H9 (cell line): ENCODE measurements around the gene POU1F1. TPM values are rescaled to one million over a fixed set of nuclear protein-coding genes. Genes with fewer than 3 reads are reported as not detected.
A peak's percentile ranks its signal among the peaks of the same experiment; 100 is the strongest.

Source experiments
- DNase-seq: peaks from one replicate; pipeline ENCODE4 v3.0.0-alpha.2; 2017
- H2AFZ ChIP-seq: one replicate; pipeline ENCODE4 v1.6.1; 2013; ENCODE audit warnings: mild to moderate bottlenecking, low read length, control low read depth, moderate library complexity
- H2AK5ac ChIP-seq: 2 replicates; pipeline ENCODE4 v1.6.1; 2013; ENCODE audit warnings: low read length, control low read depth, mixed read lengths; ENCODE audit not compliant: insufficient read length
- H2BK120ac ChIP-seq: one replicate; pipeline ENCODE4 v1.6.1; 2013; ENCODE audit warnings: low read depth, mild to moderate bottlenecking, low read length, control low read depth, inconsistent platforms; ENCODE audit not compliant: poor library complexity, severe bottlenecking
- H2BK12ac ChIP-seq: 2 replicates; pipeline ENCODE4 v1.6.1; 2013; ENCODE audit warnings: low read length, control low read depth, mixed read lengths, low read depth; ENCODE audit not compliant: insufficient read length
- H2BK15ac ChIP-seq: 2 replicates; pipeline ENCODE4 v1.6.1; 2013; ENCODE audit warnings: low read depth, low read length, control low read depth
- H2BK20ac ChIP-seq: one replicate; pipeline ENCODE4 v1.6.1; 2013; ENCODE audit warnings: low read depth, mild to moderate bottlenecking, low read length, control low read depth, inconsistent platforms; ENCODE audit not compliant: poor library complexity, severe bottlenecking
- H2BK5ac ChIP-seq: 2 replicates; pipeline ENCODE4 v1.6.1; 2013; ENCODE audit warnings: low read length, control low read depth, mixed read lengths; ENCODE audit not compliant: insufficient read length
- H3K14ac ChIP-seq: 2 replicates; pipeline ENCODE4 v1.6.1; 2013; ENCODE audit warnings: low read length, control low read depth; ENCODE audit not compliant: insufficient read depth
- H3K18ac ChIP-seq: 2 replicates; pipeline ENCODE4 v1.6.1; 2013; ENCODE audit warnings: low read depth, mild to moderate bottlenecking, mixed read lengths, low read length, control low read depth; ENCODE audit not compliant: insufficient read length
- H3K23ac ChIP-seq: 2 replicates; pipeline ENCODE4 v1.6.1; 2013; ENCODE audit warnings: low read length, control low read depth, mixed read lengths, low read depth; ENCODE audit not compliant: insufficient read length
- H3K23me2 ChIP-seq: 2 replicates; pipeline ENCODE4 v1.6.1; 2013; ENCODE audit warnings: low read depth, mild to moderate bottlenecking, mixed read lengths, low read length, control low read depth; ENCODE audit not compliant: insufficient read length, poor library complexity, severe bottlenecking
- H3K27ac ChIP-seq: 2 replicates; pipeline ENCODE4 v1.5.1; 2013; ENCODE audit warnings: low read length, control low read depth, mixed read lengths, low read depth; ENCODE audit not compliant: insufficient read length
- H3K27me3 ChIP-seq: 2 replicates; pipeline ENCODE4 v1.6.1; 2013; ENCODE audit warnings: low read length, control low read depth, inconsistent platforms; ENCODE audit not compliant: insufficient read depth
- H3K4ac ChIP-seq: 2 replicates; pipeline ENCODE4 v1.6.1; 2013; ENCODE audit warnings: low read depth, mild to moderate bottlenecking, control low read depth, inconsistent platforms, low read length, moderate library complexity
- H3K4me1 ChIP-seq: 2 replicates; pipeline ENCODE4 v1.6.1; 2013; ENCODE audit warnings: low read length, control low read depth, inconsistent platforms; ENCODE audit not compliant: insufficient read depth
- H3K4me2 ChIP-seq: 2 replicates; pipeline ENCODE4 v1.6.1; 2013; ENCODE audit warnings: low read length, control low read depth, mixed read lengths; ENCODE audit not compliant: insufficient read length, insufficient read depth
- H3K56ac ChIP-seq: 2 replicates; pipeline ENCODE4 v1.6.1; 2013; ENCODE audit warnings: low read depth, mild to moderate bottlenecking, mixed read lengths, low read length, control low read depth; ENCODE audit not compliant: insufficient read length
- H3K79me1 ChIP-seq: 2 replicates; pipeline ENCODE4 v1.6.1; 2013; ENCODE audit warnings: low read depth, mild to moderate bottlenecking, moderate library complexity, low read length, control low read depth, inconsistent platforms; ENCODE audit not compliant: insufficient read depth, poor library complexity, severe bottlenecking
- H3K79me2 ChIP-seq: 2 replicates; pipeline ENCODE4 v1.6.1; 2013; ENCODE audit warnings: low read length, control low read depth, inconsistent platforms; ENCODE audit not compliant: insufficient read depth
- H3K9ac ChIP-seq: 2 replicates; pipeline ENCODE4 v1.6.1; 2013; ENCODE audit warnings: low read length, control low read depth, mixed read lengths; ENCODE audit not compliant: insufficient read length; ENCODE audit errors: extremely low read depth
- H3K9me3 ChIP-seq: one replicate; pipeline ENCODE4 v1.6.1; 2013; ENCODE audit warnings: low read depth, low read length, inconsistent platforms; ENCODE audit not compliant: control insufficient read depth
- H3T11ph ChIP-seq: one replicate; pipeline ENCODE4 v1.6.1; 2013; ENCODE audit warnings: mild to moderate bottlenecking, low read length, control low read depth, inconsistent platforms
- H4K20me1 ChIP-seq: one replicate; pipeline ENCODE4 v1.6.1; 2013; ENCODE audit not compliant: control insufficient read depth, insufficient read length, insufficient read depth
- H4K5ac ChIP-seq: 2 replicates; pipeline ENCODE4 v1.6.1; 2013; ENCODE audit warnings: low read depth, mild to moderate bottlenecking, mixed read lengths, low read length, control low read depth; ENCODE audit not compliant: insufficient read length
- H4K8ac ChIP-seq: replicated peaks from 2 replicates; pipeline ENCODE4 v1.6.1; 2013; ENCODE audit warnings: low read length, control low read depth, mixed read lengths, low read depth; ENCODE audit not compliant: insufficient read length
- H4K91ac ChIP-seq: 2 replicates; pipeline ENCODE4 v1.6.1; 2013; ENCODE audit warnings: low read depth, mild to moderate bottlenecking, moderate library complexity, mixed read lengths, low read length, control low read depth; ENCODE audit not compliant: insufficient read length
- H3K27ac Mint-ChIP-seq, 3 experiments: 2 replicates in 2 of 3; 3 replicates in 1 of 3; pipeline ENCODE4 v1.8.0; 2020 to 2021; ENCODE audit warnings: mixed read lengths in 3 of 3, mild to moderate bottlenecking in 1 of 3, moderate library complexity in 1 of 3
- H3K27me3 Mint-ChIP-seq: 2 replicates; pipeline ENCODE4 v1.8.0; 2021; ENCODE audit warnings: low read depth, mild to moderate bottlenecking, moderate library complexity, mixed read lengths
- H3K36me3 Mint-ChIP-seq, 3 experiments: 2 replicates in 2 of 3; 3 replicates in 1 of 3; pipeline ENCODE4 v1.8.0; 2020 to 2021; ENCODE audit warnings: low read depth in 3 of 3, mixed read lengths in 3 of 3; ENCODE audit not compliant: insufficient read depth in 1 of 3
- H3K4me1 Mint-ChIP-seq, 2 experiments: 2 replicates each; pipeline ENCODE4 v1.8.0; 2020; ENCODE audit warnings: mixed read lengths in 2 of 2
- H3K4me3 Mint-ChIP-seq, 2 experiments: 2 replicates in 1 of 2; 3 replicates in 1 of 2; pipeline ENCODE4 v1.8.0; 2020 to 2021; ENCODE audit warnings: mild to moderate bottlenecking in 2 of 2, mixed read lengths in 2 of 2, moderate library complexity in 1 of 2
- H3K9me3 Mint-ChIP-seq, 2 experiments: 2 replicates in 1 of 2; 3 replicates in 1 of 2; pipeline ENCODE4 v1.8.0; 2020; ENCODE audit warnings: mild to moderate bottlenecking in 2 of 2, mixed read lengths in 2 of 2, moderate library complexity in 1 of 2
- WGBS: extraction: QIAGEN DNeasy Blood & Tissue Kit; methylation state at CpG from one replicate; pipeline ENCODE4 v1.1.7; 2013; ENCODE audit warnings: missing lambda C conversion rate, low lambda C conversion rate, mixed read lengths; ENCODE audit not compliant: insufficient read length; ENCODE audit errors: extremely low coverage; 5-methylcytosine and 5-hydroxymethylcytosine counted together
- total RNA-seq: library from RNA; stranded (reverse); gene quantifications from 2 replicates; pipeline ENCODE4 v1.2.1, GENCODE V29; 2021
- TF ChIP-seq, protein P1 (sequence below): fragments of 200-600 bp; sonication (generic); conservative IDR thresholded peaks from 3 replicates; pipeline ENCODE4 v1.8.0; 2021; ENCODE audit warnings: antibody characterized with exemption, mild to moderate bottlenecking

The POU1F1 gene
- total RNA-seq, 1 experiment from 2014 or later = not detected

DNA sequence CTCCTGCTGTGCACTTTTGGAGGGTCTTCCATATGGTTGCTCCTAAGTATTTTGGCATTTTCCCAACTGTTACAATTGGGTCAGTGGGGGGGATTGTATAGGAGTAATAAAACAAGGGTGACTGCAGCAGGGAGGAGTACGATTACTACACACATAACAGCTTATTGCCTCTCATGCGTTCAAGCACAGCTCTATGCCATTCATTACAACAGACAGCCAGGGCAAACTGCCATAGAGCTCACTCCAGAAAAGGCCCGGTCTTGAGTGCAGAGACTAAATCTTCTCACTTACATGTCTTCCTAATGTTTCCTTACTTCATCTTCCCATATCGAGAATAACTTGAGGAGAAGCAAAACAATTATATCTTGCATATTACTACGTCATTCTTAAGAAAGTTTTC is 50.7 kb downstream of the POU1F1 start:
- Histone ChIP-seq H2BK120ac (no peak overlapping the region), H2BK20ac (no peak overlapping the region), H3K79me2 (peaks cover 9% of the 10 kb centered on the region), H3K79me1 (no peaks in the 10 kb centered on the region), H2AFZ (no peak overlapping the region), H3K23me2 (no peaks in the 10 kb centered on the region), H3K18ac (no peak overlapping the region), H4K91ac (no peak overlapping the region), H4K8ac (no peak overlapping the region), H3T11ph (no peak overlapping the region), H4K20me1 (no peaks in the 10 kb centered on the region), H4K5ac (no peak overlapping the region), H3K27ac (no peak overlapping the region), H3K14ac (no peak overlapping the region), H2BK15ac (no peak overlapping the region), H2BK12ac (no peak overlapping the region), H2AK5ac (no peak overlapping the region), H3K4ac (no peak overlapping the region), H3K4me1 (no peaks in the 10 kb centered on the region), H3K27me3 (no peaks in the 10 kb centered on the region), H3K56ac (no peak overlapping the region), H3K4me2 (no peak overlapping the region), H3K9ac (peak overlapping the region; percentile 17), H3K9me3 (no peaks in the 10 kb centered on the region), H2BK5ac (no peak overlapping the region), H3K23ac (no peak overlapping the region)
- H3K4me1 Mint-ChIP-seq = peaks cover 15 to 22% of the 10 kb centered on the region in 2 experiments
- no peaks in the 10 kb centered on the region; a peak in 1 of 5 replicates for H3K9me3 Mint-ChIP-seq
- no peaks in the 10 kb centered on the region; a peak in 2 of 7 replicates for H3K36me3 Mint-ChIP-seq
- no peak for DNase-seq
- TF ChIP-seq, protein P1, sequence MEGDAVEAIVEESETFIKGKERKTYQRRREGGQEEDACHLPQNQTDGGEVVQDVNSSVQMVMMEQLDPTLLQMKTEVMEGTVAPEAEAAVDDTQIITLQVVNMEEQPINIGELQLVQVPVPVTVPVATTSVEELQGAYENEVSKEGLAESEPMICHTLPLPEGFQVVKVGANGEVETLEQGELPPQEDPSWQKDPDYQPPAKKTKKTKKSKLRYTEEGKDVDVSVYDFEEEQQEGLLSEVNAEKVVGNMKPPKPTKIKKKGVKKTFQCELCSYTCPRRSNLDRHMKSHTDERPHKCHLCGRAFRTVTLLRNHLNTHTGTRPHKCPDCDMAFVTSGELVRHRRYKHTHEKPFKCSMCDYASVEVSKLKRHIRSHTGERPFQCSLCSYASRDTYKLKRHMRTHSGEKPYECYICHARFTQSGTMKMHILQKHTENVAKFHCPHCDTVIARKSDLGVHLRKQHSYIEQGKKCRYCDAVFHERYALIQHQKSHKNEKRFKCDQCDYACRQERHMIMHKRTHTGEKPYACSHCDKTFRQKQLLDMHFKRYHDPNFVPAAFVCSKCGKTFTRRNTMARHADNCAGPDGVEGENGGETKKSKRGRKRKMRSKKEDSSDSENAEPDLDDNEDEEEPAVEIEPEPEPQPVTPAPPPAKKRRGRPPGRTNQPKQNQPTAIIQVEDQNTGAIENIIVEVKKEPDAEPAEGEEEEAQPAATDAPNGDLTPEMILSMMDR = no peak
- peak overlapping the region; percentile 36 to 69 for H3K4me3 Mint-ChIP-seq
- H3K27me3 Mint-ChIP-seq = peaks cover 6% of the 10 kb centered on the region
- WGBS = no CpG with 5 or more reads among the region's 5 CpGs
- H3K27ac Mint-ChIP-seq = no peak overlapping the region
